Endothelial cell of umbilical vein (primary cell): ENCODE measurements around the gene ATP2B2. TPM values are rescaled to one million over a fixed set of nuclear protein-coding genes. Genes with fewer than 3 reads are reported as not detected.

ENCODE experiments used
- BruUV-seq: library from RNA; stranded (reverse); fragments of 400-500 nt; replicated peaks from 2 replicates; lab custom pipeline; 2021; lab: Mats Ljungman, UMichigan
- CTCF ChIA-PET: fragments of 300-600, 350-600 bp; sonication (Branson Sonifier 250); formaldehyde crosslinking; loops from one replicate; lab custom pipeline; 2021; ENCODE audit warnings: antibody characterized with exemption, inconsistent platforms; lab: Charles Lee
- POLR2A ChIA-PET: fragments of 300-600, 350-600 bp; sonication (Branson Sonifier 250); formaldehyde crosslinking; loops from one replicate; lab custom pipeline; 2021; ENCODE audit warnings: antibody characterized with exemption, inconsistent platforms; lab: Charles Lee
- DNase-seq: peaks from one replicate; pipeline ENCODE4 v3.0.0-alpha.2; 2011; ENCODE audit warnings: low read depth, low spot score
- FAIRE-seq: peaks from 2 replicates; lab custom pipeline; 2011; peaks lifted over from hg19 to GRCh38; lab: Jason Lieb, UNC
- H2AFZ ChIP-seq: 2 replicates; pipeline ENCODE4 v1.6.0; 2012; ENCODE audit warnings: low read depth, low read length, control low read depth, inconsistent platforms
- H3K27ac ChIP-seq: 2 replicates; pipeline ENCODE4 v1.5.1; 2011; ENCODE audit warnings: low read depth, mild to moderate bottlenecking, control low read depth, low read length, moderate library complexity; ENCODE audit not compliant: insufficient read depth
- H3K27me3 ChIP-seq, 2 experiments: 2 replicates each; pipeline versions ENCODE4 v1.6.0 to v1.6.1; 2011; ENCODE audit warnings: low read length in 2 of 2, mixed read lengths in 1 of 2; ENCODE audit not compliant: control insufficient read depth in 2 of 2, insufficient read depth in 2 of 2
- H3K36me3 ChIP-seq, 2 experiments: 2 replicates in 1 of 2; 3 replicates in 1 of 2; pipeline ENCODE4 v1.5.1; 2011; ENCODE audit warnings: low read length in 2 of 2, mild to moderate bottlenecking in 1 of 2, moderate library complexity in 1 of 2; ENCODE audit not compliant: control insufficient read depth in 2 of 2, insufficient read depth in 2 of 2; ENCODE audit errors: extremely low read depth in 1 of 2
- H3K4me1 ChIP-seq: 3 replicates; pipeline ENCODE4 v1.5.1; 2011; ENCODE audit warnings: mild to moderate bottlenecking, low read length; ENCODE audit not compliant: control insufficient read depth, insufficient read depth; ENCODE audit errors: extremely low read depth
- H3K4me2 ChIP-seq: 2 replicates; pipeline ENCODE4 v1.6.1; 2011; ENCODE audit warnings: low read length, control low read depth, mixed read lengths; ENCODE audit not compliant: insufficient read depth
- H3K4me3 ChIP-seq, 3 experiments: fragments of 200-600 bp in 1 of 3; sonication (generic), shearing (Covaris generic) in 1 of 3; replicated peaks in 1 of 3; 2 replicates each; pipeline ENCODE4 v1.5.1; 2011 to 2016; ENCODE audit warnings: control low read depth in 3 of 3, low read length in 3 of 3, mild to moderate bottlenecking in 2 of 3, inconsistent platforms in 1 of 3, low read depth in 1 of 3, moderate library complexity in 1 of 3; ENCODE audit not compliant: insufficient read depth in 1 of 3
- H3K79me2 ChIP-seq: 2 replicates; pipeline ENCODE4 v1.6.0; 2012; ENCODE audit warnings: low read length, inconsistent platforms; ENCODE audit not compliant: control insufficient read depth, insufficient read depth
- H3K9ac ChIP-seq: replicated peaks from 2 replicates; pipeline ENCODE3; 2011; ENCODE audit warnings: low read length, control low read depth; ENCODE audit not compliant: insufficient read depth; ENCODE audit errors: extremely low read depth
- H3K9me1 ChIP-seq: replicated peaks from 3 replicates; pipeline ENCODE4 v1.6.0; 2011; ENCODE audit warnings: mild to moderate bottlenecking, low read length; ENCODE audit not compliant: control insufficient read depth, insufficient read depth; ENCODE audit errors: extremely low read depth
- H3K9me3 ChIP-seq: replicated peaks from 2 replicates; pipeline ENCODE4 v1.5.1; 2012; ENCODE audit warnings: low read length, inconsistent platforms; ENCODE audit not compliant: control insufficient read depth, insufficient read depth
- H4K20me1 ChIP-seq: replicated peaks from 2 replicates; pipeline ENCODE3; 2011; ENCODE audit warnings: mild to moderate bottlenecking, low read length; ENCODE audit not compliant: control insufficient read depth, insufficient read depth; ENCODE audit errors: extremely low read depth
- CTCF ChIP-seq, 2 donors: IDR thresholded peaks; 1 replicate in 1 of 2; 2 replicates in 1 of 2; pipeline ENCODE4 v1.5.1; 2011; ENCODE audit warnings: low read length in 2 of 2, mild to moderate bottlenecking in 2 of 2, moderate library complexity in 2 of 2, control low read depth in 1 of 2, inconsistent platforms in 1 of 2, low read depth in 1 of 2; ENCODE audit not compliant: insufficient read depth in 1 of 2; ENCODE audit errors: extremely low read depth in 1 of 2
- EZH2 ChIP-seq: IDR thresholded peaks from 2 replicates; pipeline ENCODE4 v1.6.1; 2012; ENCODE audit warnings: borderline replicate concordance, low read depth, mild to moderate bottlenecking, moderate library complexity, low read length, inconsistent platforms; ENCODE audit not compliant: severe bottlenecking
- FOS ChIP-seq: IDR thresholded peaks from 2 replicates; pipeline ENCODE4 v1.6.1; 2011; ENCODE audit warnings: mild to moderate bottlenecking, low read length, moderate library complexity, borderline replicate concordance; ENCODE audit not compliant: insufficient read depth
- GATA2 ChIP-seq: IDR thresholded peaks from 2 replicates; pipeline ENCODE4 v1.7.0; 2011; ENCODE audit warnings: low read depth, mild to moderate bottlenecking, moderate library complexity, mixed read lengths, low read length; ENCODE audit not compliant: insufficient read length, insufficient read depth
- JUN ChIP-seq: IDR thresholded peaks from 2 replicates; pipeline ENCODE4 v1.6.1; 2011; ENCODE audit warnings: borderline replicate concordance, low read depth; ENCODE audit not compliant: insufficient read length, insufficient read depth
- MAX ChIP-seq: IDR thresholded peaks from 2 replicates; pipeline ENCODE4 v1.6.1; 2011; ENCODE audit not compliant: insufficient read depth, insufficient read length
- MYC ChIP-seq: IDR thresholded peaks from one replicate; pipeline ENCODE4 v1.6.1; 2011; ENCODE audit warnings: mild to moderate bottlenecking, low read depth, low read length
- POLR2A ChIP-seq: IDR thresholded peaks from 2 replicates; pipeline ENCODE4 v1.6.1; 2012; ENCODE audit warnings: low read depth, mild to moderate bottlenecking, control low read depth, low read length
- POLR2AphosphoS5 ChIP-seq: IDR thresholded peaks from 2 replicates; pipeline ENCODE4 v1.6.1; 2012; ENCODE audit warnings: low read depth, mild to moderate bottlenecking, control low read depth, low read length, moderate library complexity; ENCODE audit not compliant: insufficient read depth
- dilution Hi-C: fragments of 300-500 bp; cut with MboI; formaldehyde crosslinking; loops from one replicate; pipeline ENCODE4 v1.15.0; 2019; ENCODE audit warnings: low sequenced_read_pairs; ENCODE audit not compliant: extremely low pct_ligation_motif_present
- intact Hi-C: fragments of 100-400 bp; cut with micrococcal nuclease; formaldehyde crosslinking; loops from one replicate; pipeline ENCODE4 v1.10.0; 2022
- polyA plus RNA-seq, 4 experiments: library from polyadenylated mRNA; depleted of rRNA in 3 of 4; stranded (reverse) in 3 of 4; unstranded in 1 of 4; fragments of >200 nt; gene quantifications; 2 replicates each; pipeline versions ENCODE4 v1.2.1 to v1.2.3, GENCODE V29; 2011 to 2012; ENCODE audit warnings: missing spikeins in 1 of 4
- total RNA-seq: library from RNA; stranded (reverse); gene quantifications from 2 replicates; pipeline ENCODE4 v1.2.3, GENCODE V29; 2021

Gene ATP2B2
- total and polyA plus RNA-seq, 2 donors (not counting 3 experiments of a cell fraction or from before 2014, with no cell fraction given) = not detected

GRCh38 chr3:10447110-10447509 is 58.3 kb downstream of the ATP2B2 start:
- H3K4me1 ChIP-seq = no peaks in the 10 kb centered on the region
- intact Hi-C loops = no loop called here
- FAIRE-seq (no peak), DNase-seq (no peak)
- H3K27me3 ChIP-seq = no peaks in the 10 kb centered on the region
- no peak overlapping the region for H3K4me2 ChIP-seq
- no TSS peak for BruUV-seq
- no peaks in the 10 kb centered on the region for H3K9me1 ChIP-seq
- H3K9me3 ChIP-seq = no peaks in the 10 kb centered on the region
- no peak overlapping the region for H3K27ac ChIP-seq
- H3K79me2 ChIP-seq = no peaks in the 10 kb centered on the region
- CTCF ChIA-PET = interaction anchor here (1.5 kb wide), 1 partner anchor 13 kb away, joined by 3 read pairs; no protein-coding TSS in a partner anchor
- no peak overlapping the region for H2AFZ ChIP-seq
- no peaks in the 10 kb centered on the region for H3K36me3 ChIP-seq
- no peak overlapping the region for H3K4me3 ChIP-seq
- POLR2A ChIA-PET = no interaction called here
- dilution Hi-C loops = no loop called here
- no peaks in the 10 kb centered on the region for H4K20me1 ChIP-seq
- no peak for TF ChIP-seq EZH2
- TF ChIP-seq FOS = no peak
- no peak for TF ChIP-seq MYC
- no peak for TF ChIP-seq POLR2AphosphoS5
- no peak for TF ChIP-seq MAX
- no peak for TF ChIP-seq POLR2A
- no peak for TF ChIP-seq GATA2
- no peak for TF ChIP-seq JUN
- TF ChIP-seq CTCF (IDR thresholded peaks at IDR 0.05; ENCODE audit: extremely low read depth in 1 of 2, insufficient read depth in 1 of 2, low read depth in 1 of 2, low read length in 2 of 2) = no peak
- H3K9ac ChIP-seq = no peak overlapping the region
